Activated T-helper 1 cell treated with anti-CD3 and anti-CD28 coated beads, Interleukin-12 subunit alpha, Interleukin-12 subunit beta, Interleukin-2, Interleukin-4 antibody, amounts not matched to agents 30 ng/mL and 10 ng/mL and 1 ng/mL, durations not matched to agents 14 hours and 24 hours and 36 hours (primary cell): ENCODE results near the gene SSBP3. TPM values are rescaled to one million over a fixed set of nuclear protein-coding genes. Genes with fewer than 3 reads are reported as not detected.
"Not testable (repeated sequence)": the region's sequence is repeated elsewhere in the genome, so short reads cannot be mapped to it uniquely, and the experiment has no call there.

Experiments
- DNase-seq: peaks from one replicate; pipeline ENCODE4 v3.0.0; 2021; ENCODE audit warnings: low spot score
- H3K27ac Mint-ChIP-seq: one replicate; pipeline ENCODE4 v1.8.0; 2021; ENCODE audit warnings: mild to moderate bottlenecking, mixed read lengths
- H3K27me3 Mint-ChIP-seq: one replicate; pipeline ENCODE4 v1.8.0; 2022; ENCODE audit warnings: mild to moderate bottlenecking, moderate library complexity, mixed read lengths; ENCODE audit not compliant: insufficient read depth
- H3K36me3 Mint-ChIP-seq: one replicate; pipeline ENCODE4 v1.8.0; 2021; ENCODE audit warnings: low read depth, mixed read lengths
- H3K4me1 Mint-ChIP-seq: one replicate; pipeline ENCODE4 v1.8.0; 2021; ENCODE audit warnings: low read depth, mixed read lengths
- H3K4me3 Mint-ChIP-seq: one replicate; pipeline ENCODE4 v1.8.0; 2021; ENCODE audit warnings: mild to moderate bottlenecking, moderate library complexity, mixed read lengths
- H3K9me3 Mint-ChIP-seq: one replicate; pipeline ENCODE4 v1.8.0; 2021; ENCODE audit warnings: mixed read lengths
- intact Hi-C: fragments of 100-400 bp; cut with micrococcal nuclease; formaldehyde crosslinking; loops from one replicate; pipeline ENCODE4 v1.15.1; 2024
- total RNA-seq: library from RNA; stranded (reverse); gene quantifications from 2 replicates; pipeline ENCODE4 v1.2.3, GENCODE V29; 2022

The SSBP3 gene
- total RNA-seq, 1 donor from 2014 or later: 98.0 TPM

- H3K4me3 Mint-ChIP-seq: no peak overlapping the region
- intact Hi-C loops: no loop called here
- no peak for DNase-seq
- H3K4me1 Mint-ChIP-seq: peaks cover 46% of the 10 kb centered on the region
- no peaks in the 10 kb centered on the region for H3K27me3 Mint-ChIP-seq
- no peaks in the 10 kb centered on the region for H3K9me3 Mint-ChIP-seq
- H3K27ac Mint-ChIP-seq: no peak overlapping the region
- H3K36me3 Mint-ChIP-seq: peaks cover 5% of the 10 kb centered on the region
Observed at GRCh38 chr1:54347261-54347954, 58.8 kb downstream of the SSBP3 start.

- H3K36me3 Mint-ChIP-seq, H3K4me3 Mint-ChIP-seq, H3K27me3 Mint-ChIP-seq, intact Hi-C loops, DNase-seq, H3K9me3 Mint-ChIP-seq, H3K27ac Mint-ChIP-seq: not testable (repeated sequence)
- peaks cover 30% of the 10 kb centered on the region for H3K4me1 Mint-ChIP-seq
Observed at GRCh38 chr1:54345548-54345947, 60.6 kb downstream of the SSBP3 start.

- H3K27me3 Mint-ChIP-seq: no peaks in the 10 kb centered on the region
- H3K4me3 Mint-ChIP-seq: no peak overlapping the region
- DNase-seq: no peak
- peaks cover 8% of the 10 kb centered on the region for H3K36me3 Mint-ChIP-seq
- H3K27ac Mint-ChIP-seq: no peak overlapping the region
- H3K4me1 Mint-ChIP-seq: peaks cover 26% of the 10 kb centered on the region
- intact Hi-C loops: no loop called here
- H3K9me3 Mint-ChIP-seq: no peaks in the 10 kb centered on the region
Observed at GRCh38 chr1:54345116-54345515, 61.1 kb downstream of the SSBP3 start.

GRCh38 chr1:54342742-54343687 is 63.2 kb downstream of the SSBP3 start:
- no peaks in the 10 kb centered on the region for H3K27me3 Mint-ChIP-seq
- H3K36me3 Mint-ChIP-seq: peaks cover 5% of the 10 kb centered on the region
- H3K4me3 Mint-ChIP-seq: no peak overlapping the region
- intact Hi-C loops: no loop called here
- H3K27ac Mint-ChIP-seq: no peak overlapping the region
- no peak for DNase-seq
- no peaks in the 10 kb centered on the region for H3K9me3 Mint-ChIP-seq
- peaks cover 13% of the 10 kb centered on the region for H3K4me1 Mint-ChIP-seq

- intact Hi-C loops: no loop called here
- H3K4me3 Mint-ChIP-seq: no peak overlapping the region
- no peaks in the 10 kb centered on the region for H3K9me3 Mint-ChIP-seq
- H3K4me1 Mint-ChIP-seq: peaks cover 8% of the 10 kb centered on the region
- H3K36me3 Mint-ChIP-seq: peaks cover 5% of the 10 kb centered on the region
- no peak overlapping the region for H3K27ac Mint-ChIP-seq
- DNase-seq: no peak
- no peaks in the 10 kb centered on the region for H3K27me3 Mint-ChIP-seq
Observed at GRCh38 chr1:54342288-54342687, 63.9 kb downstream of the SSBP3 start.

- no peaks in the 10 kb centered on the region for H3K9me3 Mint-ChIP-seq
- peak overlapping the region; percentile 45 for H3K27ac Mint-ChIP-seq
- H3K27me3 Mint-ChIP-seq: no peaks in the 10 kb centered on the region
- intact Hi-C loops: no loop called here
- H3K36me3 Mint-ChIP-seq: peaks cover 5% of the 10 kb centered on the region
- DNase-seq: no peak
- H3K4me3 Mint-ChIP-seq: no peak overlapping the region
- peaks cover 8% of the 10 kb centered on the region for H3K4me1 Mint-ChIP-seq
Observed at GRCh38 chr1:54341763-54342162, 64.4 kb downstream of the SSBP3 start.

- Mint-ChIP-seq H3K9me3 (no peaks in the 10 kb centered on the region), H3K4me1 (peaks cover 8% of the 10 kb centered on the region), H3K27me3 (no peaks in the 10 kb centered on the region), H3K36me3 (peaks cover 5% of the 10 kb centered on the region), H3K27ac (no peak overlapping the region), H3K4me3 (no peak overlapping the region)
- intact Hi-C loops: no loop called here
- no peak for DNase-seq
Observed at GRCh38 chr1:54340878-54341277, 65.3 kb downstream of the SSBP3 start.

GRCh38 chr1:54340434-54340833 is 65.8 kb downstream of the SSBP3 start:
- H3K4me3 Mint-ChIP-seq: no peak overlapping the region
- no peak for DNase-seq
- no peaks in the 10 kb centered on the region for H3K9me3 Mint-ChIP-seq
- peaks cover 5% of the 10 kb centered on the region for H3K36me3 Mint-ChIP-seq
- H3K4me1 Mint-ChIP-seq: peaks cover 8% of the 10 kb centered on the region
- H3K27me3 Mint-ChIP-seq: no peaks in the 10 kb centered on the region
- intact Hi-C loops: no loop called here
- no peak overlapping the region for H3K27ac Mint-ChIP-seq

GRCh38 chr1:54339126-54339525 is 67.1 kb downstream of the SSBP3 start:
- intact Hi-C loops: no loop called here
- Mint-ChIP-seq H3K27me3 (no peaks in the 10 kb centered on the region), H3K27ac (no peak overlapping the region), H3K9me3 (no peaks in the 10 kb centered on the region), H3K4me3 (no peak overlapping the region), H3K36me3 (peaks cover 4% of the 10 kb centered on the region), H3K4me1 (peaks cover 8% of the 10 kb centered on the region)
- no peak for DNase-seq

GRCh38 chr1:54338464-54338863 is 67.7 kb downstream of the SSBP3 start:
- intact Hi-C loops: no loop called here
- DNase-seq: no peak
- Mint-ChIP-seq H3K9me3 (no peaks in the 10 kb centered on the region), H3K4me3 (no peak overlapping the region), H3K4me1 (peaks cover 8% of the 10 kb centered on the region), H3K27ac (peak overlapping the region; percentile 52), H3K36me3 (peaks cover 4% of the 10 kb centered on the region), H3K27me3 (no peaks in the 10 kb centered on the region)

GRCh38 chr1:54337928-54338327 is 68.3 kb downstream of the SSBP3 start:
- H3K36me3 Mint-ChIP-seq: peaks cover 4% of the 10 kb centered on the region
- no peak for DNase-seq
- no peaks in the 10 kb centered on the region for H3K27me3 Mint-ChIP-seq
- no peak overlapping the region for H3K4me3 Mint-ChIP-seq
- peak overlapping the region; percentile 52 for H3K27ac Mint-ChIP-seq
- H3K4me1 Mint-ChIP-seq: peaks cover 8% of the 10 kb centered on the region
- intact Hi-C loops: no loop called here
- H3K9me3 Mint-ChIP-seq: no peaks in the 10 kb centered on the region

- peaks cover 4% of the 10 kb centered on the region for H3K36me3 Mint-ChIP-seq
- no peaks in the 10 kb centered on the region for H3K9me3 Mint-ChIP-seq
- H3K4me3 Mint-ChIP-seq: no peak overlapping the region
- intact Hi-C loops: no loop called here
- H3K4me1 Mint-ChIP-seq: peaks cover 8% of the 10 kb centered on the region
- no peaks in the 10 kb centered on the region for H3K27me3 Mint-ChIP-seq
- no peak overlapping the region for H3K27ac Mint-ChIP-seq
- DNase-seq: no peak
Observed at GRCh38 chr1:54337034-54337433, 69.2 kb downstream of the SSBP3 start.

- Mint-ChIP-seq H3K4me3 (no peak overlapping the region), H3K4me1 (peaks cover 11% of the 10 kb centered on the region), H3K9me3 (no peaks in the 10 kb centered on the region), H3K27me3 (no peaks in the 10 kb centered on the region), H3K27ac (no peak overlapping the region), H3K36me3 (peaks cover 4% of the 10 kb centered on the region)
- intact Hi-C loops: no loop called here
- no peak for DNase-seq
Observed at GRCh38 chr1:54336116-54336515, 70.1 kb downstream of the SSBP3 start.
